Stimulated activated CD4-positive, alpha-beta T cell treated with anti-CD3 and anti-CD28 coated beads, TNF-alpha, amount 100 ng/mL, for 1 hour (primary cell): ENCODE data around the gene SKAP1.
"Not testable (repeated sequence)": the region's sequence is repeated elsewhere in the genome, so short reads cannot be mapped to it uniquely, and the experiment has no call there.

Experiments
- DNase-seq, 3 donors: peaks; one replicate each; pipeline ENCODE4 v3.0.0-alpha.2; 2020; ENCODE audit warnings: low read depth in 3 of 3, low spot score in 1 of 3

Gene SKAP1

DNA sequence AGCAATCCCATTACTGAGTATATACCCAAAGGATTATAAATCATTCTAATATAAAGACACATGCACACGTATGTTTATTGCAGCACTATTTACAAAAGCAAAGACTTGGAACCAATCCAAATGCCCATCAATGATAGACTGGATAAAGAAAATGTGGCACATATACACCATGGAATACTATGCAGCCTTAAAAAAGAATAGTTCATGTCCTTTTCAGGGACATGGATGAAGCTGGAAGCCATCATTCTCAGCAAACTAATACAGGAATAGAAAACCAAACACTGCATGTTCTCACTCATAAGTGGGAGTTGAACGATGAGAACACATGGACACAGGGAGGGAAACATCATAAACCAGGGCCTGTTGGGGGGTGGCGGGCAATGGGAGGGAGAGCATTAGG, 19.3 kb upstream of the SKAP1 start:
- not testable (repeated sequence) for DNase-seq

DNA sequence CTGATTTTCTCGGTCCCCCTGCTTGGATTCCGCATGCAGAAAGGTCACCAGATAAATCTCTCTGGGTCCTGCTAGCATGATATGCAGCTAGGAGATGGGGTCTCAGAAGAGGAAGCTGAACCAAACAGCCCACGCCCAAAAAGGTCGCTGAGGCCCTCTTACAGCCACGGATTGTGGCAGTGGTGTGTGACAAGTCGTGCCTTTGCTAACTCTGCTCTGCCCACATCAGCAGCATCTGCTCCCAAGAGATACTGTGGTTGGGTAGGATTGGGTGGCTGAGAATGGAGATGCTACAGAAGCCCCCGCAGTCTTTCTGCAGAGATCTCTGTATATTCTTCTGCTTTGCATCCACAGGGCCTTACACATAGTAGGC, 15.2 kb upstream of the SKAP1 start:
- no peak for DNase-seq

GRCh38 chr17:48444516-48445247, 14.7 kb upstream of the SKAP1 start:
- no peak for DNase-seq

GRCh38 chr17:48443712-48444111, 13.7 kb upstream of the SKAP1 start:
- no peak for DNase-seq

DNA sequence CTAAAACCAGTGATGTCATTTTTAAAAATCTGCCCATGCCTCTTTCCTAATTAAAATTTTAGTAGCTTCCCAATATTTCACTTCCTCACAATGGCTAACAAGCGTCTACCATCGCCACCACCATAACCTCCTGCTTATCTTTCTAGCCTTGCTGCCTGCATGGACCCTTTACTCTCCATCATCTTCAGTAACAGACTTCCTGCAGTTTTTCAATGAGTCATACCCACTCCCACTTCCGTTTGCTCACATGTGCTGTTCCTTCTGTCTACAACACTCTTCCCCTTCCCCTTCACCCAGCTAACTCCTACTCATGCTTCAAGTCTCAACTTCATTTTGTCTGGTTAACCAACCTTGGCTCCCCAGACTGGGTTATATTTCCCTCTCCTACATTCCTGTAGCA, 12.8 kb upstream of the SKAP1 start:
- DNase-seq = no peak

GRCh38 chr17:48441862-48442261, 11.8 kb upstream of the SKAP1 start:
- no peak for DNase-seq

DNA sequence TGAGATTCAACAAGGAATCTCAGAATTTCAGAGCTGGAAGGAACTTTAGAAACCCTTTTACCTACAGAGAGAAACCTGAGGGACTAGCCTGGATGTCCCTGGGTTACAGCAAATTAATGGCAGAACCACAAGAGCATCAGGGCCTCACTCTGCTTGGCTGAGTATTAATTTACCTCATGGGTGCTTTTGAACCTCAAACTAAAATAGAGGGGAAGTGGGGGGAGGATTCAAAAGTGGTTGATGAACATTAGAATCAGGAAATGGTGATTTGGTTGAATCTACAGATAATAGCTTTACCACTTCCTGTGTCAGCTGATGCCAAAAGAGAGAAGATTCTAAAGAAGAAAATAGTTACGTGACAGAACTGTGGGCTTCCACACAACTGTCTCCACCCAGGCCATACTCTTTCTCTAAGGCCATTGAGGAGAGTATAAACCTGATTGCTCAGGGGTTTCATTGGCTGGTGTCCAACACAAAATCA, 11.3 kb upstream of the SKAP1 start:
- no peak for DNase-seq

- no peak for DNase-seq
These were observed 10.7 kb upstream of the SKAP1 start for GRCh38 chr17:48440669-48441068.

DNA sequence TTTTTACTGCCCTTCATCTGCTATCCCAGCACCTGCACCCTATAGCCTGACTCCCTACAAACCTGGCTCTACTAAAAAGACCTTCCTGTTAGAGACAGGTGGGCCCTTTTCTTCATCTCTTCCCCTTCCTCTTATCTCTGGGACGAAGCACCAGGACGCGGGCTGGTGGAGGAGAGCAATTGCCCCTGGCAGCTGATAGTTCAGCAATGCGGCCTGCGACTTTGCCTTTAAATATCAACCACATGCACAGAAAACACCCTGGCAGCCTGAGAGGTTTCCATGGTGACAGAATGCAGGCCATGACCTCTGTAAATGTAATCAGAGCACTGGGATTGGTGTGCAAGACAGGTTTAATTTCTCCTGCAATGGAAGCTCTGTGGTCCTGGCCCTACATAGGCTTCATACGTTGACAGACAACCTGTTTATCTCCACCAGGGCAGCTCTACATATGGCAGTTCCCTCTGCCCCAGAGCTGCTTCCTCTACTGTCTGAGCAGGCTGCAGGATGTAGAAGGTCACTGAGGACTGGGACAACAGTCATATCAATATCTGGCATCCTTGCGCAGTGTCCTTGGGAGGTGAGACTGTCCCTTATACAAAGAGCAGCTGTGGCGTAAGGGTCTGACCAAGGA, 10.0 kb upstream of the SKAP1 start:
- no peak for DNase-seq

- DNase-seq = no peak
These were observed 9.3 kb upstream of the SKAP1 start for GRCh38 chr17:48439110-48439850.

DNA sequence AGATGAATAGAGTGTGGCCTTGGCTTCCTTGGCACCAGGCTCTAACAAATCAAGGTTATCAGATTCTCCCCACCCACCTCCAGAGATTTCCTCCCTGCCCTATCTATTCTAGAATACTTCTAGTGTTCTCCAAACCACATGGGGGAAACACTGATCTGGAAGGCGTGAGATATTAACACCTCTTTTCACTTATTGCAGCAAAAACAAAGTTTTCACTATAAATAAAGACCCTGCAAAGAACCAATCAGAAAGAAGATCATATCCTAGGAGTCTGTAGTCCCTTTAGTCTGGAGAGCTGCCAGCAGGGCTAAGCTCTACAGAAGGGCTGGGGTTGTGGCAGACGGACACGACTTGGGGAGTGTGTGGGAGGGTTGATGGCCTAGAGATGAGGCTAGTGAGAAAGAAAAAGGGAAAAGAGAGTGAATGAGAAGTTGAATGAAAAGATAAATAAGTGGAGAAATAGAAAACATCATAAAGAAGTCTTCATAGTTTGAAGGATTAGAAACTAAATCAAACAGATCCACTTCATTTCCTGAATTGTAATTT, 8.6 kb upstream of the SKAP1 start:
- no peak for DNase-seq

- no peak for DNase-seq
These were observed 3.9 kb upstream of the SKAP1 start for GRCh38 chr17:48433896-48434295.

DNA sequence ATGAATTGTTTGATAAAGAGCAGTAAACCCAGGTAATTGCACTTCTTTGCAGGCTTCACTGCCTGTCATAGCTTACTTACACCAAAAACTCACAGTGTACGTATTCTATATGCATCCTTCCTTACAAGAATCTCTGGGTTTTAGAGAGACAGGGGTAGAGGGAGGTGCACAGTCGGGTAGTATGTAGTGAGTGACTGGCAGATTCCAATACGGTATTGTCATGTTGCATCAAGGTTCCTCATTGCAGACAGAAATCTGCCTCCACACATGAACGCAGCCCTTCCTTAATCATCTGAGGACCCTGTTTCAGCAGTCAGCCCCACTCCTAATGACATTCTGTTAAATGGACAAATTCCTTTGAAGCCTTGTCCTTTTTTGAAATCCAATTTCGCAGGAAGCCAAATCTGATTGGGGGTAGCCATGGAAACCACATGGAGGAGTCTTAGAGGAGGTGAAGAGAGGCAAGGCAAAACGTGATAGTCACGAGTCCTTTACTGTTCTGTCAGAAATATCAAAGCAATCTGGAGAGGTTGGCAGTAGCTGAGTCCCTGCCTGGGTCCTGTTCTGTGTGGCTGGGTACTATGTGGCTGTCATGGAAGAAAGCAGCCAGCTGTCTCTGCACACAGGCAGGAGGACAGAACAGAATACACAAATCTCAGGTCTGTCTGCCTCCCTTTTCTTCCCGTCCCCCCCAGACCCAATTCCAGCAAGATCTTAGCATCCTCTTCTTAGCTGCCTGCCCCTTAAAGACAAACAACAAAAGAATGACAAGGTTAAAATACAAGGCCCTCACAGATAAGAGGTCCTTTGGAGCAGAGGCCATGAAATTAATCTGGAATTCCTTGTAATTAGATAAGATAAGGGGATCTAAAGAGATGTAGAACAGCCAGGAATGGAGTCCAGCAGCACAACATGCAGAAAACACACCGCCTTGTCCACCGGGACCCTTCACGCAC, 3.1 kb upstream of the SKAP1 start:
- no peak for DNase-seq

DNA sequence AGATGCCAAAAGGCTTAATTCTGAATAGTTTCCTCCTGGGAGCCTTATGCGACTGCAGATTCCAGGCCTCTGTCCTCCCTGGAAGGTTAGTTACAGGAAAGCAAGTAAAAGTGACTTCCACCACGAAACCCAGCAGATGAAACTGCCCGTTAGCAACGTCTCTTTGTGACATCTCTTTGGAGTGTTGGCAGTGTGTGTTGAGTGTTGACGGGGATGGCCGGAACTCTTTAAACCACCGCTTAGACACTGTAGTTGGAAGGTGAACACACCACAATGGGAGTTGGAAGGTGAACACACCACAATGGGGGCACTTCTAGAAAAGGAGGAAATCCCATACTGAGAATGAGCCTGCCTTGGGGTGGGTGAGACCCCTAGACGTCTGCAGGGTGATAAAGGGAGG, 858 bp downstream of the SKAP1 start:
- DNase-seq = no peak

DNA sequence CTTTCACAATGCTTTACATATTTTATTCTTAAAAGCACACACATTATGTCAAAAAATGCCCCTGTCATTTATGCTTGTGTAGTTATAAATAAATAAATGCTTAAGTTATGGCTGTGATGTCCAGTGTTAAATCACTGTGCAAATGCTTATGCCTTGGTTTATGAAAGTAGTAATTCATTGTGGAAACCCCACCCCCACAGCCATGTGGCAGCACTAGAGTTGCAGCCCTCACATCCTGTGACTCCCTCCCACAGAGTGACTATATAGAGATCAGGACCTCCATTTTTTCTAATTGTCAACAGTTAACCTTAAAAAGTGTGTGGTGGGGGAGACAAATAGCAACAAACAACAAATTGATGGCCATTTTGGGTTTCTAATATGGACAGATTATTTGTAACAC, 2.4 kb downstream of the SKAP1 start:
- no peak for DNase-seq

DNA sequence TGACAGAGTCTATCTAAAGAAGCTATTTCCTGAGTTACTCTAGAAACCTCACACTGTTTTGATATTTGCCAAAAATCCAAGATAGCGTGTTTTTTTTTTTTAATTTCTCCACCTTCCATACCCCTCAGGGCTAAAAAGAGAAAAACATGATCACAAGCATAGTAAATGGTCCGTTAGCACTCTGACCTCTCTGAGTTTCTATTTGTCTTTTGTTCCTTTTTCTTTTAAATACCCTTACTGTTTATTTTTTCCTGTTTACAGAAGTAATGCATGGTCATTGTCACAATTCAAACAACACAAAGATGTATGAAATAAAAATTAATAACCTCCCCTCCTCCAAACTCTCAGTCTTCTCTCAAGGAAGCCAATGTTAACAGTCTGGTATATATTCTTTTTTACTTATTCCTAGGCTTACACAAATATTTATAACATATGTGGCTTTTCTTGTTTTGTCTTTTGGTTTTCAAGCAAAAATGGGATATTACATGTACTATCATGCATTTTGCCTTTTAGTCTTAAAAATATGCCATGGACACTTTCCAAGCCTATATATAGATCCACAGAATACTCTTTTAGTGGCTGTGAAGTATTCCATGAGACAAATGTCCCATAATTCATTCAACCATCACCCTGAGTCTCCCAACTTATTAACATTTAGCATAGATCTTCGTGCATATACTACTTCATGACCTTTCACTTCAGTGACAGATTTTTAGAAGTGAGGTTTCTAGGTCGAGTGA, 3.1 kb downstream of the SKAP1 start:
- no peak for DNase-seq

DNA sequence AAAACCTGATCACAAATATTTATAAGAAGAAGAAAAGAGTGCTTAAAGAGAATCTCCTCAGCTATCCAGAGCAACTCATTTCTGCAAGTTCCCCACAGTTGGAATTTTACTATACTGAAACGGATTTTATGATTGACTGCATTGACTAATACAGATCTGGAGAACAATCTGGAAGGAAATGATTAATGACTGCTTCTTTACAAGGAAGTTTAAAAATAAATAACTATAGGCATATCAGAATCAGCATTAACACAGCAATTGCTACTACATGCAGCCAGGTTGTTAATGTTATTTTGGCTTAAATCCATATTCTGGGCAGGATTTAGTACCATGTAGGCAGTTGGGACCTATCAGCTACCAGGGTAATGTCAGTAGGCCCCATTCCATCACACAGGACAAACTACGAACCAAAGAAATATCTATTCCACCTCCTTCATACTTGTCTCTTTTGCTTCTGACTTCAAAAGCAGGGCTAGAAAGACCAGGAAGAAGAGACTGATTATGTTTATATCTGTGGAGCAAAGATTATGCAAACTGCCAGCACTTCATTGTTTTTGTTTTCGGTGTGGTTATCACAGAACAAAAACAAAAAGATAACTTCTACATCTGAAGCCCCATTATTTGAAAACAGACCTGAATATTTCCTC, 3.9 kb downstream of the SKAP1 start:
- no peak for DNase-seq

GRCh38 chr17:48422060-48422459, 8.0 kb downstream of the SKAP1 start:
- DNase-seq = not testable (repeated sequence)

- no peak for DNase-seq
These were observed 9.2 kb downstream of the SKAP1 start for GRCh38 chr17:48420823-48421222.

- no peak for DNase-seq
These were observed 13.0 kb downstream of the SKAP1 start for GRCh38 chr17:48416971-48417370.
